Spleen (tissue), 7 donors: ENCODE measurements around the gene RAB28.

ENCODE experiments used
- POLR2A ChIP-seq, 3 donors: fragments of 450-650 bp; IDR thresholded peaks; one replicate each; pipeline ENCODE4 v1.5.1; 2017; ENCODE audit warnings: antibody characterized with exemption in 3 of 3, mild to moderate bottlenecking in 1 of 3
- POLR2AphosphoS5 ChIP-seq, 3 donors: sonication (generic); formaldehyde crosslinking; IDR thresholded peaks; one replicate each; pipeline ENCODE4 v1.5.1; 2017; ENCODE audit warnings: antibody characterized with exemption in 3 of 3
- TF ChIP-seq, protein P1 (sequence below), 11 experiments: fragments of 200-600 bp in 7 of 11; fragments of 450-650 bp in 4 of 11; sonication (generic) in 4 of 11; IDR thresholded peaks in 8 of 11; conservative IDR thresholded peaks in 3 of 11; 1 replicate in 7 of 11; 2 replicates in 4 of 11; pipeline versions ENCODE4 v1.4.0 to v1.8.0; 2016 to 2021; ENCODE audit warnings: antibody characterized with exemption in 11 of 11, inconsistent platforms in 4 of 11, mild to moderate bottlenecking in 1 of 11
- donor health status: DM: no; HTN: no; CAD: no; lungs with moderate emphysema.
- donor health status: DM: no; HTN: no; CAD: no.
- donor health status: DM: no; HTN: no; CAD: no.

DNA sequence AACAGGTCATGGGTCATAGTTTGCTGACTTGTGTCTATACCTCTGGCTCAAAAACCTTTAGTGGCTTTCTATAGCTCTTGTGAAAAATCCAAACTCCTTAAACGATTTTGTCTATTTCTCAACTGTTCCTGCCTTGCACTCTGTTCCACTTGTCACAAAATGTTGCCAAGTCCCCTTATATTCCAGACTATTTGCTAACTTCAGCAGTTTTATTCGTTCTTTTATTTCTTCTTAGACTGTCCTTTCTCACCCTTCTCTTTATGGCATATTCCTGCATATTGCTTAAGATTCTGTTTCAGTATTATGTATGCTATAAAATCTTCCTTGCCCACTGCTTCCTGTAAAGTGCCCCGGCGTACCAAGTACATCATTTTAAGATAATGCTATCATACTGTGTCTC lies 80.8 kb downstream of the RAB28 start:
- TF ChIP-seq, protein P1, sequence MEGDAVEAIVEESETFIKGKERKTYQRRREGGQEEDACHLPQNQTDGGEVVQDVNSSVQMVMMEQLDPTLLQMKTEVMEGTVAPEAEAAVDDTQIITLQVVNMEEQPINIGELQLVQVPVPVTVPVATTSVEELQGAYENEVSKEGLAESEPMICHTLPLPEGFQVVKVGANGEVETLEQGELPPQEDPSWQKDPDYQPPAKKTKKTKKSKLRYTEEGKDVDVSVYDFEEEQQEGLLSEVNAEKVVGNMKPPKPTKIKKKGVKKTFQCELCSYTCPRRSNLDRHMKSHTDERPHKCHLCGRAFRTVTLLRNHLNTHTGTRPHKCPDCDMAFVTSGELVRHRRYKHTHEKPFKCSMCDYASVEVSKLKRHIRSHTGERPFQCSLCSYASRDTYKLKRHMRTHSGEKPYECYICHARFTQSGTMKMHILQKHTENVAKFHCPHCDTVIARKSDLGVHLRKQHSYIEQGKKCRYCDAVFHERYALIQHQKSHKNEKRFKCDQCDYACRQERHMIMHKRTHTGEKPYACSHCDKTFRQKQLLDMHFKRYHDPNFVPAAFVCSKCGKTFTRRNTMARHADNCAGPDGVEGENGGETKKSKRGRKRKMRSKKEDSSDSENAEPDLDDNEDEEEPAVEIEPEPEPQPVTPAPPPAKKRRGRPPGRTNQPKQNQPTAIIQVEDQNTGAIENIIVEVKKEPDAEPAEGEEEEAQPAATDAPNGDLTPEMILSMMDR (IDR thresholded peaks at IDR 0.05 in 8 of 11, conservative IDR thresholded peaks at IDR 0.05 in 3 of 11): no peak
- no peak for TF ChIP-seq POLR2A (IDR thresholded peaks at IDR 0.05)
- TF ChIP-seq POLR2AphosphoS5 (IDR thresholded peaks at IDR 0.05): no peak
